GM12872 (cell line): ENCODE measurements around the gene ZNF784.

Experiments
- CTCF ChIP-seq: IDR thresholded peaks from 3 replicates; pipeline ENCODE4 v1.5.1; 2011; ENCODE audit warnings: low read depth, mild to moderate bottlenecking, low read length, moderate library complexity; ENCODE audit not compliant: insufficient read depth

ZNF784 gene

DNA sequence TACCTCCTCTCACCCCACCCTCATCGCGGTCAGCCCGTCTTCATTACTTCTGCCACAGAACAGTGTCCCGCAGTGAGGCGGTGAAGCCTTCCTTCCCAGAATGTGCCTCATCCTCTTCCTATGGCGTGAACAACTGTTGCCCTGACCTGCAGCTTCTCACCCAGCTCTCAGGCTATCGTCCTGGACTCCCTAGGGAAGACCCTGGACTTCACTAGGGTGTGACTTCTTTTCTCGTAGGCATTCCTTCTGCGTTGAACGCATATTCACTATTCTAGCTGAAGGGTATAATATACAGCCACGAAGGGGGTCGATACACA lies 17.9 kb downstream of the ZNF784 start:
- TF ChIP-seq CTCF = no peak

DNA sequence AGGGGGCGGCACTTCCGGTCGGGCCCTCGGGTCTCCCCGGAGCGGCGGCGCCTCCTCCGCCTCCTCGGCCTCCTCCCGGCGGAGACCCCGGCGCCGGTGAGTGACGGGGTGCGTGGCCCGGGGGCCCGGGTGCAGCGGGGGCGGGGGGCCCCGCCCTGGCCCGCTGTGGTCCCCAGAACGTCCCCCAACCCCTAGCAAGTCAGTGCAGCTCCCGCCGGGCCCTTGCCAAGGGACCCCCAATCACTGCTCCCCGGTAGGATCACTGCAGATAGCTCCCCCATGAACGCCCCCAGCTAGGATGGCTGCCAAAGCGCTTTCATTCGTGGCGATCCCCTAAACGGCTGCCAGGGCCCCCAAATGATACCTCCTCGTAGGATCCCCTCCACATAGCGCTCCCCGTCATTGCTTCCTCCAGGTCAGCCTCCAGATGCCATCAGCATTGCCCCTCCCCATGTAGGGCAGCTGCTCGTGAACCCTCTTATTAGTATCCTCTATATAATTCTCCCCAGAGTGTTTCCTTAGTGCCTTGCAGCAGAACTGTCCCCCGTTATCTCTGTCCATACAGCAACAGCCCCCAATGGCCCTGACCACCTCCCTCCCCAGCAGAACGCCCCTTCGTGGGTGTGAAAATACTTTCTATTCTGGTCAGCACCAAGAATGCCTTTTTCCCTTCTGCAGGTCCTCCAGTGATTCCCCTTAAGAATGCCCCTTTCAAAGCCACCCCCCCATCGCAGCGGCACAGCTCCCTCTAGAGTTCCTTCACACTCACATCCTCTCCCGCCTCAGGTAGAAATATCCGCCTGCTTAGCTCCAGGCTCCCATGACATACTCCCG lies 18.5 kb downstream of the ZNF784 start, which contains the start of gene ZNF865:
Gene ZNF865 (plus strand): TSS at position 11 of the 834 bp plus-strand sequence. CDS start 7,972 bp downstream, outside the sequence.
- TF ChIP-seq CTCF = peak; percentile 77

- TF ChIP-seq CTCF = no peak
Observed at GRCh38 chr19:55605207-55605636, 19.1 kb downstream of the ZNF784 start.

DNA sequence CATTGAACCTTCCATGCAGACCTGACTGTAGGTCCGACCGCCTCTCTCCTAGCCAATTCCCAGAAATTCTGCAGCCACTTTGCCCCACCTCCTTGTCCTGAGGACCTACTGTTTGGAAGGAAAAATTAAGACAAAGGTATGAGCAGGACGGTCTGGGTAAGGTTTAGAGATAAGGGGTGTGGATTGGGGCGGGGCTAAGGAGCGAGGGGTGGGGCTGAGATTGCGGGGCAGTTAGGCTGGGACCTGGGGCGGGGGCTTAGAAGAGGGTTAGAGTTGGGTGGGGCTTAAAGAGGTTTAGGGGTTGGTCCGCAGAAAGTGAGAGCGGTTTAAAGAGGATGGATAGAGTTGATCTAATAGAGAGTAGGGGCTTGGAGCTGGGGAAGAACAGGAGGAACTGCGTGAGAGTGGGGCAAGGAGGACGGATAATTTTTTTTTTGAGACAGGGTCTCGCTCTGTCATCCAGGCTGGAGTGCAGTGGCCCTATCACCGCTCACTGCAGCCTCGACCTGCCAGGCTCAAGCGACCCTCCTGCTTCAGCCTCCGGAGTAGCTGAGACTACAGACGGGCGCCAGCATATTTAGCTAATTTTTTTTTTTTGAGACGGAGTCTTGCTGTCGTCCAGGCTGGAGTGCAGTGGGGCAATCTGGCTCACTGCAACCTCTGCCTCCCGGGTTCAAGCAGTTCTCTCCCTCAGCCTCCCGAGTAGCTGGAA lies 20.6 kb downstream of the ZNF784 start:
- no peak for TF ChIP-seq CTCF

- no peak for TF ChIP-seq CTCF
Observed at GRCh38 chr19:55603115-55603514, 21.3 kb downstream of the ZNF784 start.

DNA sequence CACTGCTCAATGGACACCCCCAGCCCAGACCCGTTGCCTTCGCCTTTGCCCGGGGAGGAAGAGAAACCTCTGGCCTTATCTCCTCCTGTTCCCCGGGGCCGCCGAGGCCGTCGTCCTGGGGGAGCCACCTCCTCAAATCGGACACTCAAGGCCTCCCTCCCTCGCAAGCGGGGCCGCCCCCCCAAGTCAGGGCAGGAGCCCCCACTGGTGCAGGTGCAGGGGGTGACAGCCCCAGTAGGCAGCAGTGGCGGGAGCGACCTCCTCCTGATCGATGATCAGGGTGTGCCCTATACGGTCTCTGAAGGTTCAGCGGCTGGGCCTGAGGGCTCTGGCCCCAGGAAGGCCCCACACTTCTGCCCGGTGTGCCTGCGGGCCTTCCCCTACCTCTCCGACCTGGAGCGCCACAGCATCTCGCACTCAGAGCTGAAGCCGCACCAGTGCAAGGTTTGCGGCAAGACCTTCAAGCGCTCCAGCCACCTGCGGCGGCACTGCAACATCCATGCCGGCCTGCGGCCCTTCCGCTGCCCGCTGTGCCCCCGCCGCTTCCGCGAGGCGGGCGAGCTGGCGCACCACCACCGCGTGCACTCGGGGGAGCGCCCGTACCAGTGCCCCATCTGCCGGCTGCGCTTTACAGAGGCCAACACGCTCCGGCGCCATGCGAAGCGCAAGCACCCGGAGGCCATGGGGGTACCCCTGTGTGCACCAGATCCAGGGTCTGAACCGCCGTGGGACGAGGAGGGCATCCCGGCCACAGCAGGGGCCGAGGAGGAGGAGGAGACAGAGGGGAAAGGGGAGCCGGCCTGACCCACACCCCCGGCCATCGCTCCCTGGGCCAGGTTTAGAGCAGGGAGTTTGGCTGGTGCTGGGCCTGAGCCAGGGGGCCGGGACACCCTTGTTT lies 22.0 kb downstream of the ZNF784 start:
- TF ChIP-seq CTCF = no peak

GRCh38 chr19:55601084-55601483 lies 23.3 kb downstream of the ZNF784 start:
- TF ChIP-seq CTCF = no peak
